ENCODE measurements around the gene IL27RA.

IL27RA gene

DNA sequence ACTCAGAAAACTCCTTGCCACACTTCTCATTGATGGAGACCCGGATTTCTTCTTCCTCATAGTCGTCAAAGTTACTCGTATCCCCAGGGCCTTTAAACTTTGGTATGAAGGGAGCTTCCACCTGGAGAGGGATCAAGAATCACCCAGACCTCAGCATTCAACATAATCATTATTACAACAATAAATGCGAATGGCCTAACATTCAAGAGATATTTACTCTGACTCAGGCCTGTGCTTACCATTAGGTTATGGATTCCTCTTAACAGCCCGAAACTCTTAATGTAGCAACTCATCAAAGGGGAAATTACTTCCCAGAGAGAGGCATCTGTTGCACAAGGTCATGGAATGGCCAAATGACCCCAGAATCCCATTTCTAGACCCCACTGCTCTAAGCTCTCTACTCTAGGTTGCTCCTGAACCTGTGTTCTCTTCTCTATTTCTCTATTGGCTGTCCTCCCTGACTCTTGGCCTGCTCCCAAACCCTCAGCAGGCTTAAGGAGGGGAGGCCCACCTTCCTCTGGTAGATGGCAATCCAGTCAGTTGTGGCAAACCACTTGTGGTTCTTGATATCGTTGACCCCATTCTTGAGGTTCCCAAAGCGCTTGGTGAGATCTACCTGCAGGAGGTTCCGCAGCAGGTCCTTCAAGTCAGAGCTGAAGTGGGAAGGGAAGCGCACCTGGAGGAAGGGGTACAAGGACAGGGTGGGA lies 61.7 kb downstream of the IL27RA start:
- Histone ChIP-seq H3K36me3 (ENCODE audit: insufficient read depth, low read length) (peaks cover 28% of the 10 kb centered on the region), H3K4me2 (ENCODE audit: low read length) (no peak overlapping the region), H3F3A (ENCODE audit: insufficient read depth, low read length) (no peaks in the 10 kb centered on the region), H2AFZ (ENCODE audit: low read length) (no peak overlapping the region), H3K79me2 (ENCODE audit: insufficient read depth, low read length) (no peaks in the 10 kb centered on the region), H3K9me3 (ENCODE audit: low read length) (peaks cover 7% of the 10 kb centered on the region), H3K27ac (ENCODE audit: low read depth, low read length, poor library complexity, severe bottlenecking) (no peak overlapping the region), H3K27me3 (ENCODE audit: insufficient read depth, low read length) (no peaks in the 10 kb centered on the region), H3K4me3 (ENCODE audit: low read depth, low read length, poor library complexity, severe bottlenecking) (no peak overlapping the region), H3K9ac (ENCODE audit: low read length) (no peak overlapping the region), H3K4me1 (ENCODE audit: insufficient read depth, low read length, severe bottlenecking) (peaks cover 18% of the 10 kb centered on the region), H4K20me1 (ENCODE audit: insufficient read depth, low read length) (no peaks in the 10 kb centered on the region), H3K9me2 (ENCODE audit: low read depth, low read length) (no peaks in the 10 kb centered on the region)
- TF ChIP-seq EZH2 (IDR thresholded peaks at IDR 0.05; ENCODE audit: borderline replicate concordance, low read length), result no peak
- TF ChIP-seq, protein P1, sequence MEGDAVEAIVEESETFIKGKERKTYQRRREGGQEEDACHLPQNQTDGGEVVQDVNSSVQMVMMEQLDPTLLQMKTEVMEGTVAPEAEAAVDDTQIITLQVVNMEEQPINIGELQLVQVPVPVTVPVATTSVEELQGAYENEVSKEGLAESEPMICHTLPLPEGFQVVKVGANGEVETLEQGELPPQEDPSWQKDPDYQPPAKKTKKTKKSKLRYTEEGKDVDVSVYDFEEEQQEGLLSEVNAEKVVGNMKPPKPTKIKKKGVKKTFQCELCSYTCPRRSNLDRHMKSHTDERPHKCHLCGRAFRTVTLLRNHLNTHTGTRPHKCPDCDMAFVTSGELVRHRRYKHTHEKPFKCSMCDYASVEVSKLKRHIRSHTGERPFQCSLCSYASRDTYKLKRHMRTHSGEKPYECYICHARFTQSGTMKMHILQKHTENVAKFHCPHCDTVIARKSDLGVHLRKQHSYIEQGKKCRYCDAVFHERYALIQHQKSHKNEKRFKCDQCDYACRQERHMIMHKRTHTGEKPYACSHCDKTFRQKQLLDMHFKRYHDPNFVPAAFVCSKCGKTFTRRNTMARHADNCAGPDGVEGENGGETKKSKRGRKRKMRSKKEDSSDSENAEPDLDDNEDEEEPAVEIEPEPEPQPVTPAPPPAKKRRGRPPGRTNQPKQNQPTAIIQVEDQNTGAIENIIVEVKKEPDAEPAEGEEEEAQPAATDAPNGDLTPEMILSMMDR (IDR thresholded peaks at IDR 0.05; ENCODE audit: low read length), result no peak

DNA sequence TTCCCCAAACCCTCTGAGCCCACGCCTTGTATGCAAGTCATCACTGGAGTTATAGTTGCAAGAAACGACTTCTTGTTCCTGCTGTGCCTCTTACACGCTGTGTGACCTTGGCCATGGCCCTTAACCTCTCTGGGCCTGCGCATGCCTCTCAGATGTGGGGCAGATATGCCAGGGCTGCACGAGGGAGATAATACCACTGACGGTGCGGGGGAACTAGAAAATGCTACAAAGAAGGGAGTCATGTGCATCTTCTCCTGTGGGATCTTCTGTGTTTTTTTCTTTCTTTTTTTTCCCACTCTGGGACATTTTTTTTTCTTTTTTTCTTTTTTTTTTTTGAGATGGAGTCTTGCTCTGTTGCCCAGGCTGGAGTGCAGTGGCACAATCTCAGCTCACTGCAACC lies 63.3 kb downstream of the IL27RA start:
- TF ChIP-seq EZH2 (IDR thresholded peaks at IDR 0.05; ENCODE audit: borderline replicate concordance, low read length), result no peak
- TF ChIP-seq, protein P1 (IDR thresholded peaks at IDR 0.05; ENCODE audit: low read length), result no peak
- Histone ChIP-seq H3K79me2 (ENCODE audit: insufficient read depth, low read length) (no peaks in the 10 kb centered on the region), H3K4me3 (ENCODE audit: low read depth, low read length, poor library complexity, severe bottlenecking) (no peak overlapping the region), H3K4me1 (ENCODE audit: insufficient read depth, low read length, severe bottlenecking) (peaks cover 11% of the 10 kb centered on the region), H3F3A (ENCODE audit: insufficient read depth, low read length) (no peaks in the 10 kb centered on the region), H3K27ac (ENCODE audit: low read depth, low read length, poor library complexity, severe bottlenecking) (no peak overlapping the region), H2AFZ (ENCODE audit: low read length) (no peak overlapping the region), H4K20me1 (ENCODE audit: insufficient read depth, low read length) (no peaks in the 10 kb centered on the region), H3K9me3 (ENCODE audit: low read length) (peaks cover 7% of the 10 kb centered on the region), H3K36me3 (ENCODE audit: insufficient read depth, low read length) (peaks cover 21% of the 10 kb centered on the region), H3K9me2 (ENCODE audit: low read depth, low read length) (no peaks in the 10 kb centered on the region), H3K4me2 (ENCODE audit: low read length) (no peak overlapping the region), H3K27me3 (ENCODE audit: insufficient read depth, low read length) (no peaks in the 10 kb centered on the region), H3K9ac (ENCODE audit: low read length) (no peak overlapping the region)

DNA sequence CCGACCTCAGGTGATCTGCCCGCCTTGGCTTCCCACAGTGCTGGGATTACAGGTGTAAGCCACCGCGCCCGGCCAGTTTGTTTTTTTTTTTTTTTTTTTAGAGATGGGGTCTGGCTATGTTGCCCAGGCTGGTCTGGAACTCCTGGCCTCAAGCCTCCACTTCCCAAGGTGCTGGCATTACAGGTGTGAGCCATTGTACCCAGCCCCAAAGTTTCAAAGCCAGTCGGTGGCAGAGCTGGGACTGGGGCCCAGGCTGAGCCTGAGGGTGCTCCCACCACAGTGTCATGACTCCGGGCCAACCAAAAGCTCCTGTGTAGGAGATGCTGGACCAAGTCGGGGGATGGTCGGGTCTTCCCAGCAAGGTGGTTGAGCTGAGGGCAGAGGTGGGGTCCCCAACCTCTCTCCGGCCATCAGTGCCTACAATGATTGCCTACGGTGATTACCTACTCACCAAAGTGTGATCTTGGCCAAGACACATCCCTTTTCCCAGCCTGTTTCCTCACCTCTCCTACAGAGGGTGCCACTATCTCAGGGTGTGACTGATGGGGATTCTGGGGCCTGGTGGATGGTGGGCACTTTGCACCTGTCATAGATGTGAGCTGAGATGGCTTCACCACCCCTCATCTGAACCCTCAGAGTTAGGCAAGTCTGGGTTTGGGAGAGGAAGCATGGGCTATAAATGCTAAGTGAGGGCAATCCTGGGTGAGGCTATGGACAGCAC lies 64.9 kb downstream of the IL27RA start:
- Histone ChIP-seq H3K9ac (ENCODE audit: low read length) (no peak overlapping the region), H3K4me2 (ENCODE audit: low read length) (no peak overlapping the region), H3K4me1 (ENCODE audit: insufficient read depth, low read length, severe bottlenecking) (peaks cover 9% of the 10 kb centered on the region), H3K27ac (ENCODE audit: low read depth, low read length, poor library complexity, severe bottlenecking) (no peak overlapping the region), H2AFZ (ENCODE audit: low read length) (no peak overlapping the region), H3K27me3 (ENCODE audit: insufficient read depth, low read length) (no peaks in the 10 kb centered on the region), H3K36me3 (ENCODE audit: insufficient read depth, low read length) (peaks cover 35% of the 10 kb centered on the region), H4K20me1 (ENCODE audit: insufficient read depth, low read length) (no peaks in the 10 kb centered on the region), H3K9me2 (ENCODE audit: low read depth, low read length) (no peaks in the 10 kb centered on the region), H3F3A (ENCODE audit: insufficient read depth, low read length) (no peaks in the 10 kb centered on the region), H3K79me2 (ENCODE audit: insufficient read depth, low read length) (no peaks in the 10 kb centered on the region), H3K9me3 (ENCODE audit: low read length) (peaks cover 7% of the 10 kb centered on the region), H3K4me3 (ENCODE audit: low read depth, low read length, poor library complexity, severe bottlenecking) (no peak overlapping the region)
- no peak for TF ChIP-seq EZH2 (IDR thresholded peaks at IDR 0.05; ENCODE audit: borderline replicate concordance, low read length)
- TF ChIP-seq, protein P1 (IDR thresholded peaks at IDR 0.05; ENCODE audit: low read length), result no peak
